IPS DF 19.7 (cell line): ENCODE measurements around the gene UMODL1.

Source experiments
- DNase-seq: peaks from one replicate; pipeline ENCODE4 v3.0.0-alpha.2; 2013; ENCODE audit warnings: low read depth, low spot score

Gene UMODL1

GRCh38 chr21:42071146-42071737 lies at the start of gene UMODL1:
TSS of gene UMODL1 (plus strand) at chr21:42071317. CDS start at chr21:42071317, 0 bp downstream.
- no peak for DNase-seq

GRCh38 chr21:42021371-42022090 lies 49.6 kb upstream of the UMODL1 start:
- no peak for DNase-seq

DNA sequence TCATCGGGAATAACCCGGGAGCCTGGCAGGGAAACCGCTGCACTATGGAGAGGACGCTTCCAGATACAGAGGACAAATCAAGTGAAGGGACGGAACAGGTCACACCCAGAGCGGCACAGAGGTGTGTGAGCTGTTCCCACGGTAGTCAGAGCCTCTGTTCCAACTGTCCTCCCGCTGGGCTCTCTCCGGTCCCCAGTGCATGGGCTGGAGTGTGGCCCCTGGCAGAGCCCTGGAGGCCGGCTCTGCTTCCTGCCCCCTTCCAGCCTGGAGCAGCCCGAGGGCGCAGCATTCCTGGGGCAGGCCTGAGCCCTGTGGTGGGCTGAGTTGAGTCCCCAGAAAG lies 49.1 kb upstream of the UMODL1 start:
- DNase-seq: no peak

DNA sequence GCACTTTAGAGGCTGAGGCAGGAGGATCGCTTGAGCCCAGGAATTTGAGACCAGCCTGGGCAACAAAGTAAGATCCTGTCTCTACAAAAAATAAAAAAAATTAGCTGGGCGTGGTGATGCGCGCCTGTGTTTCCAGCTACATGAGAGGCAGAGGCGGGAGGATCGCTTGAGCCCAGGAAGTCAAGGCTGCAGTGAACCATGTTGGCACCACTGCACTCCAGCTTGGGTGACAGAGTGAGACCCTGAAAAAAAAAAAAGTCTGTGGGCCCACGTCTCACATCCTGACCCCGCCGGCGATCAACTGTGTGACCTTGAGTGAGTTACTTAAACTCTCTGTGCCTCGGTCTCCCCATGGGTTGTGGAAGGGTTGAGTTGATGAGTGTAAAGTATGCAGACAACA lies 48.2 kb upstream of the UMODL1 start:
- no peak for DNase-seq

GRCh38 chr21:42025376-42026081 lies 45.6 kb upstream of the UMODL1 start:
- DNase-seq: no peak

DNA sequence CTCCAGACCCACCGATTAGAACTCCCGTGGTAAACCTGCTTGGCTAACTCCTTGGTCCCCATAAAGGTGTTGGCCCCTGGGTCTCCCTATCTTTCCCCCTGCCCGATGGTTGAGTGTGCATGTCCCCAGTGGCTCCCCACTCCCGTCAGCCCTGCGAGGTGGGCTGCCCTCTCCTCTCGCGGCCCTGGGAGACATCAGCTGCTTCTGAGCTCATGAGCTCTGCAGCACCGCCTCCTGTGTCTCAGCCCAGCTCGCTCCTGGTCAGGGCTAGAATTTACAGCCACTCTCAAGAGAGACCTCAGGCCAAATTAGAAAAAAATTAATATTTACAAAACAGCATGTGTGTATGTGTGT lies 45.1 kb upstream of the UMODL1 start:
- DNase-seq: no peak

- DNase-seq: no peak
These were observed 43.9 kb upstream of the UMODL1 start for GRCh38 chr21:42027085-42027821.

DNA sequence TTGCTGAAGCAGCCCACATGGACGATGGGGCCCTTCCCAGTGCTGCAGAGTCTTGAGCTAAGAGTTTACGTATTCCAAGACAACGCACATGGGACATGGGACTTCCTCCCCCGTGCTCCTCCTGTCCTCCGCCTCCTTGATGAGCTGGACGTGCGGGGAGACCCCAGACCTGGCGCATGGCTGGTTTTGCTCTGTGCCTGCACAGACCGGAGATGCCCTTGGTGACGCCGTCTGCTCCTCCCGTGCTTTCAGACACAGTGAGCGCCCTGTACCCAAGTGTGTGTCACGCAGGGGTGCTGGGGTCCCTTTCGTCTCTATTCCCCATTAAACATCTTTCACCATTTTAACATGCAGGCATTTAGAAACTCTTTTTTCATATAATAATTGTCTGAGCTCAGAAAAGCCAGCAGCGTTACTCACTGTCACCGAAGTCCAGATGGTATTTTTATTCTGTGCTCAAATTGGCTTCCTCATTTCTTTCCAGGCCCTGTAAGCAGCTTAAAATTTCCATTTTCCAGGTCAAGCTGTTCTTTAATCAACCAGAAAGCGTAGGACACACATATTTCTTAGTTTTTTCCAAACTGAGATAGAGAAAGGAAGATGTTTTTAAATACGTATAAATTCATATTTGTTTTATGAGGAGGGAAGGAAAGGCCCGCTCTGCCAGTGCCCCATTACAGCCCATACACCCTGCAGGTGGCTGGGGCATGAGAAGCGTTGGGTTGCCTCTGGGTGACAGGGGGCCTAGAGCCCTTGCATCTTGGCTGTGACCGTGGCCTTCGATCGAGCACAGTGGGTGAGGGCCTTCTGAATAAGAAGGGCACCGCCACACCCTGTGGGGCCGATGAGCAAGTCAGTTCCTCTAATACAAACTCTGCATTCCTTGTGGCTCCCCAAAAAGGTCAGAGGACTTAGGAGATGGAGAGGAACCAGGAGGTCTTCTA lies 43.0 kb upstream of the UMODL1 start:
- DNase-seq: no peak

DNA sequence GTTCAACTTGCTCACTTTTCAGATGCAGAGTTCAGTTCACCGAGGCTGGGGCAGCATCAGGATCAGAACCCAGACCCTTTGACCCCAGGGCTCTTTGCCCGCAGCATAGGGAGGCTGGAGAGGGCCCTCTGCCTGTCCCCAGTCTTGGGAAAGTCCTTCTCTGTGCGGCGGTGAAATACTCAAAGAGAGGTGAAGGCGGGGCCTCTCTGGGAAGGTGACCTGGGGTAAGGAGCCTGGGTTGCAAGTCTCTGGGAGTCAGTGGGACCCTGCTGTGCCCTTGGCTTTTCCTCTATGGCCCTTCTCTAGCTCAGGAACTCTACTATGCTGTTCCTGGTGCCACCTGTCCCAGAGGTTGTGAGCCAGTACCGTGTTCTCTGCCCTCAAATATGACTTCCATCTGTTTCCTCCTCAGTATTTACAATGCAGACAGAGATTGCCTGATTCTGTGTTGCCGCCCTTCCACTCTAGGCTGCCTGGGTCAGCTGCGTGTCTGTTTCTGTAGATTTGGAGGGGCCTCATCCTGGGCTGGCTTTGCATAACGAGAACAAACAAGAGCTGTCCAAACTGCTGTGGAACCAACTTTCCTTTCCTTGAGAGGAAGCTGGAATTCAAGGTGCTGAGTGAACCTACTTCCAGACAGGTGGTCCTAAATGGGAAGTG lies 42.2 kb upstream of the UMODL1 start:
- DNase-seq: no peak

- no peak for DNase-seq
These were observed 40.8 kb upstream of the UMODL1 start for GRCh38 chr21:42030311-42030710.

DNA sequence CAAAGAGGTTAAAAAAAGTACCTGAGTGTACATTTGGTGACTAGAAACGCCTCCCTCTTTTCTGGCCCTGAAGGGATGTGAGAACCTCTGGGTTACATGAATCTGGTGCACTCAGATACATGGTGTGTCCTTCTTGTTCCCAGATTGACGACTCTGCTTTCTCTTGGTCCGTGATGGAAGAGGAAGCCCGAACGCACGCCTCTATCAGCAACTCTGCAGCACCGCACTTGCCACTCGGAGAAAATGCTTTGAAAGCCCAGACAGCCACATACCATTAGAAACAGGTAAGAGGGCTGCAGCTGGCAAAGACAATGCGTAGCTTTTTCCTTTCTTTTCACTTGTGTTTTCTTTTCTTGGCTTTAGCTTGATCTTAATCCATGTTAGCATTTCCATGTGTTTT lies 39.9 kb upstream of the UMODL1 start:
- no peak for DNase-seq

DNA sequence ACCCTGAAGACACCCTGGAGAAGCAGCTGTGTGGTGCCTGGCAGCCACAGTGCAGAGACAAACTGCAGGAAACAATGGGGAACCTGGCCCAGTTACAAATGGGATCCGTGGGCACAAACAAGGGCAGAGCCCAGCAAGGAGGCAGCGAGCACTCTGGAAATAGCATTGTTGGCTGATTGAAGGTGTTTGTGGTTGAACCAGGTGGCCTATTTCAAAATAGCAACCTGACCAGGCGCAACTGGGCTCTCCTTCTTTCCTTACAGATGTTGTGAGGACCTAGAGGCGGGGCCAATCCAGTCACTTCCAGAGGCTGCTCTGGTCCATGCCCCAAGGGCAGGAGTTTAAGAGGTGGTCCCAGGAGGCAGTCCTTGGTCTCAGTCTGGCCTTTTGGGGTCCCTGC lies 39.3 kb upstream of the UMODL1 start:
- no peak for DNase-seq

GRCh38 chr21:42032266-42032665 lies 38.9 kb upstream of the UMODL1 start:
- no peak for DNase-seq

DNA sequence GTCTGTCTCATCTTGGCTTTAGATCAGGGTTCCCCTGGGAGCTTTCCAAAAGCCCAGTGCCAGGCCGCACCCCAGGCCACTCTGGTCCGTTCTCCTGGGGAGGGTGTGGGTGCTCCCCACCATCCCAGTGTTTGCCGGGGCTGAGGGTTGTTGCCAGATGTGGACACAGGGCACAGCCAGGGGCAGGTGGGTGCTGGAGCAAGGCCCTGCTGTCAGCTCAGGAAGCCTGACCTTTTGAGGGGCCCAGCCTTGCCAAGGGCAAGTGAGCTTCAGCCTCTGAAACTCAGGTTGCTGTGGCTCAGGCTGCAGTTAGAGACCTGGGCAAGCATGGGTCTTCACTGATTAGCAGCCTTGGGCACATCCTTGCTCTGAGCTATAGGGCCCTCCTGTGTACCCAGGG lies 38.1 kb upstream of the UMODL1 start:
- DNase-seq: no peak

DNA sequence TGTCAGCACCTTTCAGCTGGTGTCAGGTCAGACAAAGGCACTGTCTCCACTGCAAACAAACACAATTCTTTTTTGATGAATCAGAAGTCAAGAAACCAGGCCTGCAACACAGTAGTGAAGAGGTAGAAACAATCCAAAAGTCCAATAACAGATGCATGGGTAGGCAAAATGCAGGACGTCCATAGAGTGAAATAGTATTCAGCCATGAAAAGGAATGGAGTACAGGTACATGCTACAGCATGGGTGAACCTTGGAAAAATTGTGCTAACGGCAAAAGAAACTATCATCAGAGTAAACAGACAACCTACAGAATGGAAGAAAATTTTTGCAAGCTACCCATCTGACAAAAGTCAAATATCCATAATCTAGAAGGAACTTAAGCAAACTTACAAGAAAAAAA lies 34.8 kb upstream of the UMODL1 start:
- no peak for DNase-seq

- no peak for DNase-seq
These were observed 33.6 kb upstream of the UMODL1 start for GRCh38 chr21:42037516-42037915.

- DNase-seq: no peak
These were observed 33.2 kb upstream of the UMODL1 start for GRCh38 chr21:42037943-42038342.

DNA sequence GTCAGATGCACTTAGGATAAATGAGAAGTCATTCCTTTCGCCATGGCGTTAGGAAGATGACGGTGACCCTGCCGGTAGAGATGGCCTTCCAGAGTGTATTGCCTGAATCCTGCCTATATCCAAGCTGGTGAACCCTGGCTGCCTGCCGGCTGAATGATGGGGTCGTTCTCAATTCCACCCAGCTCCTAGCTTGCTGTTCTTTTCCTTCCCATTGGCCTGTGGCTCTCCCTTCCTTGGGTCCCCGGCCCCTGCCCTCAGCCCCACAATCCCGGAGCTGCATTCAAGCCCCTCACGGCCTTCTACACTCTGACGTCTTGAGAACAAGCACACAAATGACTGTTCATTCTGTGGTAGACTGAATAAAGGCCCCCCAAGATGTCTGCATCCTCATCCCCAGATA lies 32.7 kb upstream of the UMODL1 start:
- DNase-seq: no peak

DNA sequence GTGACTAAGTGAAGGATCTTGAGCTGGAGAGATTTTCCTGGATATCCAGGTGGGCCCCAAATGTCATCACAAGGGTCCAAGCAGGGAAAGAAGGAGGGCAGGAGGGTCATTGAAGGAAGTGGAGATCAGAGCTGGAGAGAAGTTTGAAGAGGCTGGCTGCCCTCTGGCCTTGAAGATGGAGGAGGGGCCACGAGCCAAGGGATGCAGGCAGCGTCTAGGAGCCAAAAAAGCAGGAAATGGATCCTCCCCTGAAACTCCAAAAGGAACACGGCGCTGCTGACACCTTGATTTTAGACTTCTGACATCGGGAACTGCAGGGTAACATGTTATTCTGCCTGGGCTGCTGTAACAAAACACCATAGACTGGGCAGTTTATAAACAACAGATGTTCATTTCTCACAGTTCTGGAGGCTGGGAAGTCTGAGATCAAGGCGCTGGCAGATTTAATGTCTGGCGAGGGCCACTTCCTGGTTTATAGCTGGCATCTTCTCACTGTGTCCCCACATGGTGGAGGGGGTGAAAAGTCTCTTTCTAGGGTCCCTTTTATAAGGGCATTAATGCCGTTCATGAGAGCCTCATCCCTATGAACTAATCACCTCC lies 32.2 kb upstream of the UMODL1 start:
- DNase-seq: no peak

GRCh38 chr21:42039470-42039901 lies 31.6 kb upstream of the UMODL1 start:
- no peak for DNase-seq
